PFSK-1 (cell line): ENCODE data around the gene TIGD7.

Experiments
- REST ChIP-seq, 2 experiments: IDR thresholded peaks; 2 replicates each; pipeline versions ENCODE4 v1.6.1 to v1.8.0; 2011 to 2012; ENCODE audit warnings: low read depth in 2 of 2, low read length in 2 of 2, control low read depth in 1 of 2, inconsistent platforms in 1 of 2, mild to moderate bottlenecking in 1 of 2, moderate library complexity in 1 of 2; ENCODE audit not compliant: insufficient read depth in 1 of 2
- SIN3A ChIP-seq: IDR thresholded peaks from 2 replicates; pipeline ENCODE4 v1.6.1; 2012; ENCODE audit warnings: mild to moderate bottlenecking, low read length, moderate library complexity, borderline replicate concordance; ENCODE audit not compliant: insufficient read depth
- TAF1 ChIP-seq: IDR thresholded peaks from 2 replicates; pipeline ENCODE4 v1.6.1; 2012; ENCODE audit warnings: low read length, control low read depth, borderline replicate concordance; ENCODE audit not compliant: insufficient read depth

- TF ChIP-seq SIN3A (no peak), REST (IDR thresholded peaks at IDR 0.05; ENCODE audit: insufficient read depth in 1 of 2, low read depth in 2 of 2, low read length in 2 of 2) (no peak), TAF1 (no peak)
Observed at GRCh38 chr16:3266873-3267537, 38.2 kb downstream of the TIGD7 start.
